ENCODE data around the gene FSTL4.

- no peak for TF ChIP-seq CTCF (conservative IDR thresholded peaks at IDR 0.05)
- TF ChIP-seq EZH2 (IDR thresholded peaks at IDR 0.05; ENCODE audit: low read depth) = no peak
Measured at GRCh38 chr5:133203317-133204305, 408.7 kb downstream of the FSTL4 start.
